ENCODE measurements around the gene TRIP11. TPM values are rescaled to one million over a fixed set of nuclear protein-coding genes. Genes with fewer than 3 reads are reported as not detected.

Gene TRIP11
- polyA plus RNA-seq, 1 donor from 2014 or later, result 74.3 TPM

- H3K27ac Mint-ChIP-seq, result peak overlapping the region in 1 of 3 donors; percentile 21
- H3K27me3 Mint-ChIP-seq, result peaks cover 4% of the 10 kb centered on the region
- no peaks in the 10 kb centered on the region for H3K36me3 Mint-ChIP-seq
- H3K4me1 Mint-ChIP-seq, result peaks cover 0 to 1% (median 0%) of the 10 kb centered on the region in 3 donors
- no peaks in the 10 kb centered on the region for H3K9me3 Mint-ChIP-seq
- no peak overlapping the region for H3K4me3 Mint-ChIP-seq
Observed at GRCh38 chr14:91926131-91926890, 113.5 kb downstream of the TRIP11 start.

GRCh38 chr14:91925727-91926121 is 114.1 kb downstream of the TRIP11 start:
- no peaks in the 10 kb centered on the region for H3K36me3 Mint-ChIP-seq
- peaks cover 0 to 1% (median 0%) of the 10 kb centered on the region in 3 donors for H3K4me1 Mint-ChIP-seq
- no peaks in the 10 kb centered on the region for H3K9me3 Mint-ChIP-seq
- peaks cover 4% of the 10 kb centered on the region for H3K27me3 Mint-ChIP-seq
- H3K27ac Mint-ChIP-seq, result no peak overlapping the region
- no peak overlapping the region for H3K4me3 Mint-ChIP-seq

GRCh38 chr14:91925001-91925726 is 114.7 kb downstream of the TRIP11 start:
- Mint-ChIP-seq H3K27ac (no peak overlapping the region), H3K9me3 (no peaks in the 10 kb centered on the region), H3K4me1 (no peaks in the 10 kb centered on the region), H3K4me3 (no peak overlapping the region), H3K36me3 (no peaks in the 10 kb centered on the region), H3K27me3 (peaks cover 4% of the 10 kb centered on the region)

GRCh38 chr14:91920526-91920925 is 119.3 kb downstream of the TRIP11 start:
- Mint-ChIP-seq H3K27me3 (peaks cover 6% of the 10 kb centered on the region), H3K36me3 (peaks cover 2% of the 10 kb centered on the region), H3K9me3 (peaks cover 0 to 4% (median 0%) of the 10 kb centered on the region in 3 donors), H3K27ac (no peak overlapping the region), H3K4me1 (peaks cover 0 to 3% (median 0%) of the 10 kb centered on the region in 3 donors), H3K4me3 (no peak overlapping the region)

GRCh38 chr14:91919814-91920213 is 120.0 kb downstream of the TRIP11 start:
- H3K9me3 Mint-ChIP-seq, result peaks cover 0 to 4% (median 0%) of the 10 kb centered on the region in 3 donors
- peaks cover 2% of the 10 kb centered on the region for H3K36me3 Mint-ChIP-seq
- no peak overlapping the region for H3K27ac Mint-ChIP-seq
- H3K4me3 Mint-ChIP-seq, result no peak overlapping the region
- peaks cover 6% of the 10 kb centered on the region for H3K27me3 Mint-ChIP-seq
- H3K4me1 Mint-ChIP-seq, result peaks cover 0 to 3% (median 0%) of the 10 kb centered on the region in 3 donors

- Mint-ChIP-seq H3K9me3 (peaks cover 0 to 4% (median 0%) of the 10 kb centered on the region in 3 donors), H3K27ac (no peak overlapping the region), H3K27me3 (peaks cover 4% of the 10 kb centered on the region), H3K4me3 (no peak overlapping the region), H3K36me3 (peaks cover 2% of the 10 kb centered on the region), H3K4me1 (peaks cover 0 to 3% (median 0%) of the 10 kb centered on the region in 3 donors)
Observed at GRCh38 chr14:91918186-91918883, 121.5 kb downstream of the TRIP11 start.

Other genes starting within 250 kb of the TRIP11 start
- gene TC2N, start 172.5 kb downstream of the TRIP11 start, polyA plus RNA-seq, result 8.9 TPM
- gene FBLN5, start 92.4 kb downstream of the TRIP11 start, polyA plus RNA-seq, result 4.2 TPM
- gene ATXN3, start 66.5 kb upstream of the TRIP11 start, polyA plus RNA-seq, result 22.7 TPM
- 279 TPM for gene NDUFB1, start 81.6 kb upstream of the TRIP11 start, polyA plus RNA-seq
- gene CPSF2, start 81.9 kb upstream of the TRIP11 start, polyA plus RNA-seq, result 27.7 TPM